Left ventricle myocardium superior (tissue), 1 donor: ENCODE measurements around the gene GYG1. TPM values are rescaled to one million over a fixed set of nuclear protein-coding genes. Genes with fewer than 3 reads are reported as not detected.
A peak's percentile ranks its signal among the peaks of the same experiment; 100 is the strongest.

Experiments used
- ATAC-seq: fragments of 200-7000 bp; cut with Tn5 transposase; one replicate; pipeline ENCODE4 v1.9.1; 2020; ENCODE audit warnings: mild to moderate bottlenecking, moderate library complexity
- DNase-seq: peaks from one replicate; pipeline ENCODE4 v3.0.0-alpha.2; 2020
- intact Hi-C: fragments of 100-400 bp; cut with micrococcal nuclease; formaldehyde crosslinking; loops from one replicate; pipeline ENCODE4 v1.11.0; 2022
- total RNA-seq: library from RNA; stranded (reverse); fragmentation: NEBNext Ultra II Directional; extraction: Animal tissue kit (Norgen Biotek cat#: 25700); gene quantifications from one replicate; pipeline ENCODE4 v1.2.1, GENCODE V29; 2021
- donor health status: DM: no; HTN: yes; CAD: no; lungs with severe emphysema.

GYG1 gene
- total RNA-seq, 1 donor from 2014 or later: 179 TPM

DNA sequence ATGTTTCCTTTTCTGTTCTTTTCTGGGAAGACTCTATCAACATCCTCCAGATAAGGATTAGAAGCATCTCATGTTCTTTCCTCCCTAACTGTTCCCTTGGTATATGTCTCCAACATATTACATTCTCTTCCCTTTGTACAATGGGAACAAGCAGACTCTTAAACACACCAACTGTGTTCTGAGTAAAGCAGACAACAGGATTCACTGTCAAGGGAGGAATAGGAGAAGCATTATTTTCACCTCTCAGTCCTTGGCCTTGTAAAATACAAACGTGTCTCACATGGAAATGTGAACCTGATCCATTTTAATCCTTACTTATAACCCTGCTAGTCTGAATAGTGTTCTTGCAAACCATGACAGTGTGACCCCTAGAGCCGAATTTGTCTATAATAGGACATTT, 19.6 kb downstream of the GYG1 start:
- no peak for DNase-seq
- ATAC-seq: no peak
- intact Hi-C loops: no loop called here

DNA sequence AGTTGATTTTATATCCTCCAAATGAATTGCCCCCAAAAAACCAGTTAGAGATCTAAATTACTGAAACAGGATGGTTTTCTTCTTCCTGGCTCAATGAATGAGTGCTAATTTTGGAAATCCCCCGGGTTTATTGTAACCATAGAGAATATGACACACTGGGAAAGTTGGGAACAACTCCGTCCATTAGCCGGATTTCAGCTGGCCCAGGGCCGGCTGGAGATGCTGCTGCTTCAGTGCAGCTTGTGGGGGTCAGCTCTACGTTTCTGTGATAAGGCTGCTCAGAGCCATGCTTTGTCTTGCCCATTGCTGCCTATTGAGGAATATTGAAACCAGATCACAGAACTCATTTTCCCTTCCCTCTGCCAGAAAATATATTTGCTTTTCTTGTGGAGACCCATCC, 20.3 kb downstream of the GYG1 start:
- ATAC-seq (peak; percentile 52), DNase-seq (peak; percentile 47)
- intact Hi-C loops: no loop called here

DNA sequence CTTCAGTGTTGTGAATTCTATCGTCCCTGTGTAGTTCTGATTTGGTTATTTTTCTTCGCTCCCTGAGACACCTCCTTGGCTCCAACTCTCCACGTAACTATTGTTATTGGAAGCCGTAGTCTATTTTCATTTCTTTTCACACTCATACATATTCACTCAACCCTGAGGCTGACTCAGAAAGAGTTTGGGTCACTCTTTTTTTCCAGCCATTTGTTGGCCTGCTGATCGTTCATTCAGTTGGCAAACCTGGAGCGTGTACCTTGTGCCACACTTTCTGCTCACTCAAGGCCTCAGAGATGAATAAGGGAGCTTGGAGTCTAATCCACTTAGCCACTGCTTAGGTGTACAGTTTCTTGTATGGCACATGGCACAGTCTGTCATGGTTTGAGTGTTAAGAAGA, 22.4 kb downstream of the GYG1 start:
- ATAC-seq (no peak), DNase-seq (no peak)

DNA sequence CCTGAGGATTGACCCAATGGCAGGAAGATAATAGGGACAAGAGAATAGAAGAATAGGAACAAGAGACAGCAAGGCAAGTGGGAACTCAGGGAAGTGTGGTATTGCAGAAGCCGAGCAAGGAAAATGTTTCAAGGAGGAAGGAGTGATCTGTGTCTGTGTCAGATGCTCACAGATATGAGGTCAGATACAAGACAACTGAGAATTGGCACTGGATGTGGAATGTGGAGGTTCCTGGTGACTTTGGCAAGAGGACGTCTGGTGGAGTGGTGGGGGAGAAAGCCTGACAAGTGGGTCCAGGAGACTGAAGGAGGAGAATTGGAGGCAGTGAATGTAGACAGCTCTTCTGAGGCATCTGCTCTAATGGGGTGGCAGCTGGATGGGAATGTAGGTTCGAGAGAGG, 24.1 kb downstream of the GYG1 start:
- ATAC-seq (no peak), DNase-seq (no peak)
- intact Hi-C loops: no loop called here

More for the DNA sequence above, 22.4 kb downstream of the GYG1 start:
- intact Hi-C loops: no loop called here

DNA sequence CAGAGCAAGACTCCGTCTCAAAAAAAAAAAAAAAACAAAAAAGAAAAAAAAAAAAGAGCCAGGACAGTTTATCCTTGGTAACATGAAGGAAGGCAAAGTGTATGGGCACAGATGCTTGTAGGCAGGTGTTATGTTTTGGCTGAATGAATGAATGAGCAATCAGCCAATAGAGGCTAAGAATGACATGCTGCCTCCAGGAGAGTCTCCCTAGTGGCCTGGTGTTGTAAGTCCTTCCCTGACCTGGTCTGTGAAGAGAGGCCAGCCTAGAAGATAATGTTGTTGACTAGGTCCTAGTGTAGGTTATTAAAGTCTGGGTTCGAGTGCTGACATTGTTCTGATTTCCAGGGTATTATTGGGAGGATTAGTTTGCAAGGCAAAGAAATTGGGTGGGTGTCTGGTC, 24.9 kb downstream of the GYG1 start:
- DNase-seq (no peak), ATAC-seq (no peak)
- intact Hi-C loops: no loop called here

DNA sequence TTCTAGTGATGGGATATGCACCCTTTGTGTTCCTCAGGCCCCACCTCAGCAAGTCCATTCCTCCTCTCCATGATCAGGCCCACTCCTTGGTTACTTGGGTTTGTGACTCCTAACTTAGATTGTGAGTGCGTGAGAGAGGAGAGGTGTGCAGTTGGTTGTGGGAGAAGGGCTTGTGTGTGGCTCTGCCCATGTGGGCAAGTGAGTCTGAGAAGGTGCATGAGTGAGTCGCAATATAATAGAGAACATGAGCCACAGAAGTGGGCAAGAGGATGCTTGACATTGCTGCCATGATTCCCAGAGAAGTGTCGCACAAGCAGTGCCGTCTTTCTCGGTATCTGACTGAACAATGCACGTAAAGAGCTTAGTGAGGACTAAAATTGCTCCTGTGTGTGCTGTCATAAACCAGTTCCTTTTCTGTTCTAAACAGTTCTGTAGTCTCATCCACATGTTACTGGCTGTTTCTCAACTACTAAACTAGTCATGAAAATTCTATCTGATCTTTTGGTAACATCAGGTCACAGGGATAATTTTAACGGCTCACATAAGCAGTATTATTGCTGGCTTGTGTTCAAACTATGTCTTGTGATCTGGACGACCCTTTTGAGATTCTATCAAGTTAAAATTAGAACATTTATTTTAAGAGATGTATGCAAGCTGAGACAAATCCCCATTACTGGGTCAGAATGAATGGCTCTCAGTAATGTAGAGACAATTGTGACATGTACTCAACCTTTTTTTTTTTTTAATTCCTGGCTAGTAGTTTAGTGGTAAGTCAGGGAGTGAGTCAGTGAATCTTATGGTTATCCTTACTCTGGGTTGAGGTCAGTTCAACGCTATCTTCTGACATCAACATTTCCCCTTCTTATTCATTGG, 25.6 kb downstream of the GYG1 start:
- ATAC-seq: peak; percentile 59
- DNase-seq: no peak
- intact Hi-C loops: no loop called here

DNA sequence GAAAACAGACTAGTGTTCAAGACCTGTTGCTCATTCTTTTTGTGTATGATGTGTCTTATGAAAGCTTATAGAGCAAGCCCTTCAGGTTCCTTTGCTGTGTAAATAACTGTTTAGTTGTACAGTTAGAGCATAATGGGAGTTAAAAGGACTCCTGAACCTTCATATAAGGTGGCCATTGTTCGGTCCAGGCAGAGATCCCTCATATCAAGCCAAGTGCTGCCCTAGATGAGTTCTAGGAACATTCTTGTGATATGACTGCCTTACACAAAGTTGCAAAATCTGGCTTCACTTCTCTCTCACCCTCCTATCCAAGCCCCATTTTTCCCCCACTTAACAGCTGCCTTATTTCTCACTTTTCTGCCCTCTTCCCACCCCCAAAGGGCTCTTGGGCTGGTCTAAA, 26.9 kb downstream of the GYG1 start:
- ATAC-seq: no peak
- intact Hi-C loops: no loop called here

DNA sequence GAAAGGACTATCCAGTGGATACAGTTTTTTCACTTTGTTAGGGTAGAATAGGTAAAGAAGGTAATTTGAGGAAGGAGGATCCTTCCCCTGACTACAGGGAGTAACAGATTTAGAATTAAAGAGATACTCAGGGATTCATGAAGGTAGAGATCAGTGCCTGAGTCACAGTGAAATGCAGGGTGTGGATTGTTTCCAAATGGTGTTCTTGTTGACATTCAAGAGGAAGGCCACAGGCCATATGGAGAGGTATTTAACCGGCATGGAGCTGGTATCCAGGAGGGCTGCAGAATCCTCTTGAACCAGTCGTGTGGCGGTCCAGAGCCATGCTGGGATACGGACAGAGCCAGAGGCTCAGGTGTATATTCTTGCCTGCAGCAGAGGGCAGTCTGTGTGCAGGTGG, 28.2 kb downstream of the GYG1 start:
- intact Hi-C loops: no loop called here
- ATAC-seq: peak; percentile 7

More for the DNA sequence above, 26.9 kb downstream of the GYG1 start:
- no peak for DNase-seq

DNA sequence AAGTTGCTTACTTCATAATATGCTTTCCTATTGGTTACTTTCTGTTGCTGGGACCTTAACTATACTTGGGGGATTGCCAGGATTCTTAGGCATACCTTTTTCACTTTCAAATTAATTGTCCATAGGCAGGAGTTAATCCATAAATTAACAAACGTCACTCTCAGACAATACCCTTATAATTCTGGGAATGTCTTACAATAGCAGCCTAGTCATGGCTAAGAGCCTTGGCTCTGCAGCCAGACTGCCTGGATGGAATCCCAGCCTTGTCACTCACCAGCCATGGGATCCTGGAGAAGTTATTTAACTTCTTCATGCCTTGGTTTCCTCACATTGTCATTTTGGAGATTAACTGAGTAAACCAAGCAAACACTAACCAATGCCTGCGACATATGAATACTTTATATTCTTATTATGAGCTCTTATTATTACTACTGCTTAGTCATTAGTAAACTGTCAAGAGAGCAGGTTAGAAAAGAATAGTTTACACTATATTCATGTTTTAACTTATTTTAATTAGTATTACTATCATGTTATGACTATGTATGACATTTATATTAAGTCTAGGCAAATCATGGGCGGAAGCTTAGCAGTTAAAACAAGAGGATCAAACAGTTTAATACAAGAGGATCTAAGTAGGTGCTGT, 29.0 kb downstream of the GYG1 start:
- ATAC-seq (peak; percentile 65), DNase-seq (peak; percentile 54)
- intact Hi-C loops: no loop called here

More for the DNA sequence above, 28.2 kb downstream of the GYG1 start:
- DNase-seq: no peak

DNA sequence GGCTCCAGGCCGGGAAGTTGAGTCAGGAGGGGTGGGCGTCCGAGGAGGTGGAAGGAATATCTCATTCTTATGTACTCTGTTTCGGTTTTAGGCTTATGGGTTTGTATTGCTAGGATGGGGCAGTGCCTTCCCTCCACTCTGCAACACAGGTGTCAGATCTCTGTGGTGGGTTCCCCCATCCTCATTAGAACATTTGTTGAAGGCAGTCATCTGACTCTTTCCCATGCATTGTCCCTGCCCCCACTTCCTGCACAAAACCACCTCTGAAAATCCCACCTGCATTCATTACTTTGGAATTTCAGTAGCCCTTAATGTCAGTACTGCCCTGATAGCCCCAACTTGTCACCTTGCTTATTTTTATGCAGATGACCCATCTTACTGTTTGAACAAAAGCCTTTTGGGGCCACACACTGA, 29.5 kb downstream of the GYG1 start:
- DNase-seq (no peak), ATAC-seq (no peak)
- intact Hi-C loops: no loop called here

DNA sequence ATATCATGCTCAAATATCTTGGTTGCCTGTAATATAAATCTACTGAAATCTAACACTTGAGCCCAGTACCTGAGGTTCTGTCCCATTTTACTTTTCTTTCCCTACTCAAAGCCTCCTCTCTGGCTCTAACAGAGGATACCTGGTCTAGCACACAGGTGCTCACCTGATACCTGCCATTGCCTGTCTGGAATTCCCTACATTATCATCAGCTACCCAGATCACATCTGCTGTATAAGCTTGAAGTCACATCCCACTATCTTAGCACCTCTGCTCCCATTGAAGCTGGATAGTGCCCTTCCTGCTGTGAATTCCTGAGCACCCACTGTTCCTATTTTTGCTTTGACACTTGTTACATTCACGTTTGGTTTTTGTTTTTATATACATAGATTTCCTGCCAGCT, 30.5 kb downstream of the GYG1 start:
- intact Hi-C loops: no loop called here
- DNase-seq: no peak
- ATAC-seq: no peak

DNA sequence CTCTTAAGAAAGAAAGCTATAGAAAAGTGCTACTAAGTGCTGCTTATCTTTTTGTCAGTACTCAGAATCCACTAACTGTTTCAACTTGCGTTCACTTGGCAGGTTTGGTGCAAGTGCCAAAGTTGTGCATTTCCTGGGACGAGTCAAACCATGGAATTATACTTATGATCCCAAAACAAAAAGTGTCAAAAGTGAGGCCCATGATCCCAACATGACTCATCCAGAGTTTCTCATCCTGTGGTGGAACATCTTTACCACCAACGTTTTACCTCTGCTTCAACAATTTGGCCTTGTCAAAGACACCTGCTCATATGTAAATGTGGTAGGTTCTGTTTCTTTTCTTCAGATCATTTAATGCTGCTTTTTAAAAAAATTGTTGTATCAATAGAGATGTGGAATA, 32.6 kb downstream of the GYG1 start:
- intact Hi-C loops: no loop called here
- DNase-seq: no peak
- no peak for ATAC-seq

DNA sequence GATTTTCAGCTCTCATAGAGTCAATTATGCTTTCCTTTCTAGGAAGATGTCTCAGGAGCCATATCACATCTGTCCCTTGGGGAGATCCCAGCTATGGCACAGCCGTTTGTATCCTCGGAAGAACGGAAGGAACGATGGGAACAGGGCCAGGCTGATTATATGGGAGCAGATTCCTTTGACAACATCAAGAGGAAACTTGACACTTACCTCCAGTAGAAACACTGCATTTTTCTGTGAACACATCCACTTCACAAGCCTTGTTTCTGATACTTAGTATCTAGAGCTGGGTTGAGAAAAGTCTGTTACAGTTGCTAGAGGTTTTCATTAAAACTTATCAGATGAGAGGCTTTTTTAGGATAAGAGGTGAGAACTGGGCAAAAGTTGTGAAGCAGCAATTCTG, 35.4 kb downstream of the GYG1 start:
- intact Hi-C loops: no loop called here
- ATAC-seq: no peak
- DNase-seq: no peak

DNA sequence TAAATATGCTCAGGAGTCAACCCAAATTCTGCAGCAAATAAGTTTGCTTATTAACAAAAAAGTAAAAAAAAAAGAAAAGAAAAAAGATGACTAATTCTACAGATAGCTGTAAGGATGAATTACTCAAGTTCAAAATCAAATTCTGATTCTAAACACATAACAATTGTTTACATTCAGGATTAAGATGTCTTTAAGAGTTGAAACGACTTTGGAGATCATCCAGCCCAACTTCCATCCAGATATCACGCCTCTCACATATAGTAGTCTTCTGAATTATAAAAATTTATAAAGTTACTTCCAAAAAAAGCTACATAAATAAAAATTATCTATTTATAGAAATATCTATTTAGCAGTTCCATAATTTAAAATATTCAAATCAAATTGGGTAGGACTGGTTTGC, 39.8 kb downstream of the GYG1 start:
- intact Hi-C loops: no loop called here
- DNase-seq (no peak), ATAC-seq (no peak)

DNA sequence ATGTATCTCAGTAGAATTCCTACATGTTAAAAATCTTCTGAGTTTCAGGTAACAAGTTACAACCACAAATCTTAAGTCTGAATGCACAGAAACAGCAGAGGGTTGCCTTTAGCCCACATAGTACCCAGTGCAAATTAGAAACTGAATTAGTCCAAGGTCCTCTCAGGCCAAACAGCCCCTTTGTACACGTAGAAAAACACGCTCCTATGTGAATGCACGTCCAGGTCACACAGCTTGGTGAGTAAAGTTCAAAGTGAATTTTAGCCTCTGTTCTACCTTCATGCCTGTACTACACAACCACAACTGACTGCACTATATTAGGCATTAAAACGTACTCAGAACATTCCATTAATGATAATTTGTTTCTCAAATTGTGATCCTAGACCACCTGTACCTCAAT, 46.3 kb downstream of the GYG1 start:
- intact Hi-C loops: no loop called here
- no peak for DNase-seq
- no peak for ATAC-seq

DNA sequence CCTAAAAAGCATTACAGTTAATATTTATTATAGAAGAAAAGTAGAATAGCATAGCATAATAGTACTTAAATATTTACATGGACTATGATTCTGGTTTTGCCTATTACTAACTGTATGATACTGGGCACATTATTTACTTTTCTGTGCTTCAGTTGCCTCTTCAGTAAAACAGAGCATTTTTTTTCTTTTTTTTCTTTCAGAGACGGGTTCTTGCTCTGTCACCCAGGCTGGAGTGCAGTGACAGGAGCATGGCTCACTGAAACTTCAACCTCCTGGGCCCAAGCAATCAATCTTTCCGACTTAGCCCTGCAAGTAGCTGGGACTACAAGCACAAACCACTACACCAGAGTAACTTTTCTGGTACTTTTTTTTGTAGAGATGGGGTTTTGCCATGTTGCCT, 47.0 kb downstream of the GYG1 start:
- intact Hi-C loops: no loop called here
- DNase-seq (no peak), ATAC-seq (no peak)

DNA sequence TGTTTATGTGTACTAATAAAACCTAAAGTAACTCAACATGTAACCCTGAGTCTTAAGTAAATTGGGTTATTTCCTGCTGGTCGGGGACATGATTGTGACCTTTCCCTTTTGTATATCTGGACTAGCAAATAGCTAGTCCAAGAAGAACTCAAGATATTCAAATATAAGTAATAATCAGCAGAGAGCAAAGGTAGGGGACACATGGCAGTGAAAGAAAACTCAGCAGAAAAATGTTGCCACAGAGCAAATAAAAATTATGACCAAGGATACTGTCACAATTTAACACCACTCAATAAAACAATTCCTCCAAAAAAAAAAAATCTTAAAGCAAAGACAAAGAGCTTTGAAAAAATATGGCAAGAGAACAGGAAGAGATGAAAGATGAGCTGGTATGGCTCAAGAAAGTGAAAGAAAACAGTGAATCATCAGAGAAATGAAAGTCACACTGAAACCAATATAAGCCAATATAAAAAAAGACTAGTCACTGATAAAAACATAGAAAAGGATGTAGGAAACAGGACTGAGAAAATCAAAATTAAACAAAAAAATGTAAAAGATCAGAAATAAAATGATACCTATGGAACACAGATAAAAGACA, 51.5 kb downstream of the GYG1 start:
- intact Hi-C loops: no loop called here
- ATAC-seq: no peak
- no peak for DNase-seq

DNA sequence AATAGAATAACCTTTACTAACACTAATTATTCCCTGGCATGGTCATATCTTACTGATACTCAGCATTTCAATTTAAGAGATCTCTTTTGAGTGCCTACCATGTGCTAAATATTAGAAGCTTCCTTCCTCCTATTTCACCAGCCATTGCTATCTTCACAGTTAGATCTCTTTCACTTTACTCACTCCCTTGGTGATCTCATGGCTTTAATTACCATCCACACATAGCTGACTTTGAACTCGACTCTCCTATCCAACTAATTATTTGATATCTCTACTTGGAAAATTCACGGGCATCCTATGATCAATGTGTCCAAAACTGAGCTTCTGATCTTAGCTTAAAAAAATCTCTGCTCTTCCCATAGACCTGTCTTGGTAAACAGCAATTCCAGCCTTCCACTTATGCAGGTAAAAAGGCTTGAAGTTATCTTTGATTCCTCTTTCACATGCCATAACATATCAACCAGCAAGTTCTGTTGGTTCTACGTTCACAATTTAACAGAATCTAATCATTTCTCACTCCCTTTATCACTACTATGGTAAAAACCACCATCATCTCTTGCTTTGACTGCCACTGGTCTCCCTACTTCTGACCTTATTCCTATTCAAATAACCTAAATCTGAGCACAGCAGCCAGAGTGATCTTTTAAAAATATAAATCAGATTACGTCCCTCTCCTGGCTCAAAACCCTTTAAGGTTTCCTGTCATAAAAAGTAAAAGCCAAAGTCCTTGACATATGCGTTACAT, 53.2 kb downstream of the GYG1 start:
- DNase-seq (no peak), ATAC-seq (no peak)
- intact Hi-C loops: no loop called here

DNA sequence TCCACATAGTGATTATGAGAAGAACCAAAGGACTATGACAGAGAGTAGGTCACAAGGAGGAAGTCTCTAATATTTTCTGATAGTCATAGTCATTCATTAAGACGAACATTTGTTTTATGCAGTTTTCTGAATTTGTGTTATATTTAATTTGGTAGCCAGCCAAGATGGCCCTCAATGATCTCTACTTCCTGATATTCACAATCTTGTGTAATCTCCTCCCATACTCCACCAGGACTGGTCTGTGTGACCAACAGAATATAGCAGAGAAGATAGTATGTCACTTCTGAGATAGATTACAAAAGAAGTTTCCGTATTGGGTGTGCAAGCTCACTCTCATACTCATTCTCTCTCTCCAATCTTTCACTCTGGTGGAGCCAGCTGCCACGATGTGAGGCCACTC, 64.2 kb downstream of the GYG1 start:
- ATAC-seq (no peak), DNase-seq (no peak)
- intact Hi-C loops: no loop called here

DNA sequence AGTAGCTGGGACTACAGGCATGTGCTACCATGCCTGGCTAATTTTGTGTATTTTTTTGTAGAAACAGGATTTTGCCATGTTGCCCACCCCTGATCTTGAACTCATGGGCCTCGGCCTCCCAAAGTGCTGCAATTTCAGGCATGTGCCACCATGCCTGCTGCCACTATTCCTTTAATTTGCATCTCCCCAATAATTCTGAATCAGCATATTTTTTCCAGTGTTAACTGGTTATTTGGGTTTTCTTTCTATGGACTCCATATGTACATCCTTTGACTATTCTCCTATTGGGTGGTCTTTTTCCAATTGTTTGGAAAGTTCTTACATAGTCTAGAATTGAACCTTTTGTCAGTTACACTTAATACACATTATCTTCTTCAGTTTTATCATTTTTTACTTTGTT, 66.9 kb downstream of the GYG1 start:
- DNase-seq (no peak), ATAC-seq (no peak)
- intact Hi-C loops: no loop called here
